K562 (cell line): ENCODE data around the gene ZFAND2A.

Source experiments
- CREM ChIP-seq: IDR thresholded peaks from 2 replicates; pipeline ENCODE4 v1.6.1; 2014; ENCODE audit warnings: antibody characterized with exemption, low read depth
- GATAD2B ChIP-seq: fragments of 450-650 bp; IDR thresholded peaks from 2 replicates; pipeline ENCODE4 v1.6.1; 2017; ENCODE audit warnings: mild to moderate bottlenecking, borderline replicate concordance
- IRF2 ChIP-seq: sonication (generic); formaldehyde crosslinking; IDR thresholded peaks from 2 replicates; pipeline ENCODE4 v1.8.1; 2022; ENCODE audit warnings: mild to moderate bottlenecking, missing genetic modification reagents
- SNRNP70 ChIP-seq: fragments of 200-400 bp; formaldehyde crosslinking; optimal IDR thresholded peaks from 2 replicates; pipeline ENCODE3; 2017; ENCODE audit warnings: low read depth, low read length
- WHSC1 ChIP-seq: IDR thresholded peaks from one replicate; pipeline ENCODE4 v1.6.1; 2012; ENCODE audit warnings: low read length, control low read depth, inconsistent platforms
- ZZZ3 ChIP-seq: fragments of 450-650 bp; IDR thresholded peaks from 2 replicates; pipeline ENCODE4 v1.6.1; 2016; ENCODE audit warnings: antibody characterized with exemption, mild to moderate bottlenecking, moderate library complexity
- TF ChIP-seq, protein P1 (sequence below): sonication (generic); formaldehyde crosslinking; IDR thresholded peaks from 2 replicates; pipeline ENCODE4 v1.8.0; 2023; ENCODE audit warnings: mild to moderate bottlenecking, missing genetic modification reagents

DNA sequence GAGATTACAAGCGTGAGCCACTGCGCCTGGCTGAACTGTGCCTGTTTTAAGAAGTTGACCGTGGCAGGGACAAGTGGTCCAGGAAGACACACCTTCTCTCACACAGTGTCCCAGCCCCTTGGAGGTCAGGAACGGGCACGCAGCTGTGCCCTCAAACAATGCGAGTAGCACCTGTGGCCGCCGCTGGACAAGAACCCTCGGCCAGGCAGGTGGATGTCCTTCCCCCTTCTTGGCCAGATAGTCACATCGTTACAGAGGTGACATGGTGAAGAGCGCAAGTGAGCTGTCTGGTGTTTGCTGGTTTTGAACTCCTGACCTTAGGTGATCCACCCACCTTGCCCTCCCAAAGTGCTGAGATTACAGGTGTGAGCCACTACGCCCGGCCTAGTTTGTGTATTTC, 8.8 kb downstream of the ZFAND2A start:
- TF ChIP-seq IRF2 (CRISPR knock-in tag) (no peak), CREM (no peak), WHSC1 (no peak), SNRNP70 (no peak), ZZZ3 (no peak), GATAD2B (no peak)
- TF ChIP-seq, protein P1, sequence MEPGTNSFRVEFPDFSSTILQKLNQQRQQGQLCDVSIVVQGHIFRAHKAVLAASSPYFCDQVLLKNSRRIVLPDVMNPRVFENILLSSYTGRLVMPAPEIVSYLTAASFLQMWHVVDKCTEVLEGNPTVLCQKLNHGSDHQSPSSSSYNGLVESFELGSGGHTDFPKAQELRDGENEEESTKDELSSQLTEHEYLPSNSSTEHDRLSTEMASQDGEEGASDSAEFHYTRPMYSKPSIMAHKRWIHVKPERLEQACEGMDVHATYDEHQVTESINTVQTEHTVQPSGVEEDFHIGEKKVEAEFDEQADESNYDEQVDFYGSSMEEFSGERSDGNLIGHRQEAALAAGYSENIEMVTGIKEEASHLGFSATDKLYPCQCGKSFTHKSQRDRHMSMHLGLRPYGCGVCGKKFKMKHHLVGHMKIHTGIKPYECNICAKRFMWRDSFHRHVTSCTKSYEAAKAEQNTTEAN (CRISPR knock-in tag) = no peak
